MM.1S (cell line): Measurements from ENCODE around the gene IGFL1.

ENCODE experiments used
- CTCF ChIP-seq: fragments of 300-600 bp; sonication (generic); IDR thresholded peaks from 2 replicates; pipeline ENCODE4 v1.5.1; 2016; ENCODE audit warnings: antibody characterized with exemption, low read length, mixed read lengths
- EZH2 ChIP-seq: fragments of 300-600 bp; sonication (generic); optimal IDR thresholded peaks from 2 replicates; pipeline ENCODE3; 2017; ENCODE audit warnings: low read depth, mild to moderate bottlenecking, antibody characterized with exemption, low read length, mixed read lengths

GRCh38 chr19:46232029-46232428 lies 2.5 kb downstream of the IGFL1 start:
- TF ChIP-seq CTCF, result no peak
- no peak for TF ChIP-seq EZH2
